ENCODE measurements around the gene MRPL49. TPM values are rescaled to one million over a fixed set of nuclear protein-coding genes. Genes with fewer than 3 reads are reported as not detected.

The MRPL49 gene
- total RNA-seq, 1 donor from 2014 or later, result 42.1 TPM

GRCh38 chr11:65104628-65105027, 17.5 kb upstream of the MRPL49 start:
- TF ChIP-seq, protein P1, sequence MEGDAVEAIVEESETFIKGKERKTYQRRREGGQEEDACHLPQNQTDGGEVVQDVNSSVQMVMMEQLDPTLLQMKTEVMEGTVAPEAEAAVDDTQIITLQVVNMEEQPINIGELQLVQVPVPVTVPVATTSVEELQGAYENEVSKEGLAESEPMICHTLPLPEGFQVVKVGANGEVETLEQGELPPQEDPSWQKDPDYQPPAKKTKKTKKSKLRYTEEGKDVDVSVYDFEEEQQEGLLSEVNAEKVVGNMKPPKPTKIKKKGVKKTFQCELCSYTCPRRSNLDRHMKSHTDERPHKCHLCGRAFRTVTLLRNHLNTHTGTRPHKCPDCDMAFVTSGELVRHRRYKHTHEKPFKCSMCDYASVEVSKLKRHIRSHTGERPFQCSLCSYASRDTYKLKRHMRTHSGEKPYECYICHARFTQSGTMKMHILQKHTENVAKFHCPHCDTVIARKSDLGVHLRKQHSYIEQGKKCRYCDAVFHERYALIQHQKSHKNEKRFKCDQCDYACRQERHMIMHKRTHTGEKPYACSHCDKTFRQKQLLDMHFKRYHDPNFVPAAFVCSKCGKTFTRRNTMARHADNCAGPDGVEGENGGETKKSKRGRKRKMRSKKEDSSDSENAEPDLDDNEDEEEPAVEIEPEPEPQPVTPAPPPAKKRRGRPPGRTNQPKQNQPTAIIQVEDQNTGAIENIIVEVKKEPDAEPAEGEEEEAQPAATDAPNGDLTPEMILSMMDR (IDR thresholded peaks at IDR 0.05; ENCODE audit: insufficient read depth, low read length, severe bottlenecking), result no peak
- H3K4me3 ChIP-seq (ENCODE audit: low read depth, low read length), result no peak overlapping the region
- FAIRE-seq, result no peak
- DNase-seq (ENCODE audit: low read depth), result no peak
- no peaks in the 10 kb centered on the region for H3K27me3 ChIP-seq (ENCODE audit: control insufficient read depth, insufficient read depth, low read length)
- peaks cover 6% of the 10 kb centered on the region for H3K36me3 ChIP-seq (ENCODE audit: control insufficient read depth, insufficient read depth, low read length)

GRCh38 chr11:65107078-65107477, 15.0 kb upstream of the MRPL49 start:
- no peak overlapping the region for H3K4me3 ChIP-seq (ENCODE audit: low read depth, low read length)
- TF ChIP-seq, protein P1 (IDR thresholded peaks at IDR 0.05; ENCODE audit: insufficient read depth, low read length, severe bottlenecking), result no peak
- FAIRE-seq (no peak), DNase-seq (ENCODE audit: low read depth) (no peak)
- no peaks in the 10 kb centered on the region for H3K27me3 ChIP-seq (ENCODE audit: control insufficient read depth, insufficient read depth, low read length)
- peaks cover 9% of the 10 kb centered on the region for H3K36me3 ChIP-seq (ENCODE audit: control insufficient read depth, insufficient read depth, low read length)

DNA sequence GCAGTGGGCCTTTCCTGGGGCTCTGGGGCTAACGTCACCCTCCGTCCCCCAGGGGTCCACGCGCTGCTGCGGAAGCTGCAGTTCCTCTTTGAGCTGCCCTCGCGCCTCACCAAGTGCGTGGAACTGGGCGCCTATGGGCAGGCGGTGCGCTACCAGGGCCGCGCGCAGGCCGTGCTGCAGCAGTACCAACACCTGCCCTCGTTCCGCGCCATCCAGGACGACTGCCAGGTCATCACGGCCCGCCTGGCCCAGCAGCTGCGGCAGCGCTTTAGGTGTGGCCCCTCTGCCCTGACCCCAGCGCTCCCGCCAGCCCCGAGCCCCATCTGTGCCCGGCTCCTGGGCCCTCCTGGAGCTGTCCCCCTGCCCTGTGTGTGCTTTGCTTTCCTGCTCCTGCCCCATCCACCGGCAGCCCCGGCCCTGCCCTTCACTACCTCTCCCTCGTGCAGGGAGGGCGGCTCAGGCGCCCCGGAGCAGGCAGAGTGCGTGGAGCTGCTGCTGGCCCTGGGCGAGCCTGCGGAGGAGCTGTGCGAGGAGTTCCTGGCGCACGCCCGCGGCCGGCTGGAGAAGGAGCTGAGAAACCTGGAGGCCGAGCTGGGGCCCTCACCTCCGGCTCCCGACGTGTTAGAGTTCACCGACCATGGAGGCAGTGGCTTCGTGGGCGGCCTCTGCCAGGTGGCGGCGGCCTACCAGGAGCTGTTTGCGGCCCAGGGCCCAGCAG, 14.2 kb upstream of the MRPL49 start:
- FAIRE-seq (no peak), DNase-seq (ENCODE audit: low read depth) (no peak)
- no peak overlapping the region for H3K4me3 ChIP-seq (ENCODE audit: low read depth, low read length)
- H3K36me3 ChIP-seq (ENCODE audit: control insufficient read depth, insufficient read depth, low read length), result peaks cover 9% of the 10 kb centered on the region
- TF ChIP-seq, protein P1 (IDR thresholded peaks at IDR 0.05; ENCODE audit: insufficient read depth, low read length, severe bottlenecking), result no peak
- H3K27me3 ChIP-seq (ENCODE audit: control insufficient read depth, insufficient read depth, low read length), result no peaks in the 10 kb centered on the region

DNA sequence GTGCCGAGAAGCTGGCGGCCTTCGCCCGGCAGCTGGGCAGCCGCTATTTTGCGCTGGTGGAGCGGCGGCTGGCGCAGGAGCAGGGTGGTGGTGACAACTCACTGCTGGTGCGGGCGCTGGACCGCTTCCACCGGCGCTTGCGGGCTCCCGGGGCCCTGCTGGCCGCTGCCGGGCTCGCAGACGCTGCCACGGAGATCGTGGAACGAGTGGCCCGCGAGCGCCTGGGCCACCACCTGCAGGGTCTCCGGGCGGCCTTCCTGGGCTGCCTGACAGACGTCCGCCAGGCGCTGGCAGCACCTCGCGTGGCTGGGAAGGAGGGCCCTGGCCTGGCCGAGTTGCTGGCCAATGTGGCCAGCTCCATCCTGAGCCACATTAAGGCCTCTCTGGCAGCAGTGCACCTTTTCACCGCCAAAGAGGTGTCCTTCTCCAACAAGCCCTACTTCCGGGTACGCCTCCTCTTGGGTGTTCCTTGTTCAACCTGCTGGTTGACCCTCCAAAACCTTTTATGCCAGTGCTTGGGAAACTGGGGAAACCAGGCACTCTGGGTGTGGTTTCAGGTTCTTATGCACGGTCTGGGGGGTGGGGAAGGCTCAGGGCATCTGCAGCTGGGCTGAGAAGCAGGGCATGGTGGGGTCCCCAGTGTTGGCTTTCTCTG, 13.5 kb upstream of the MRPL49 start:
- DNase-seq (ENCODE audit: low read depth) (no peak), FAIRE-seq (no peak)
- no peaks in the 10 kb centered on the region for H3K27me3 ChIP-seq (ENCODE audit: control insufficient read depth, insufficient read depth, low read length)

GRCh38 chr11:65109231-65110198, 12.6 kb upstream of the MRPL49 start:
- DNase-seq (ENCODE audit: low read depth), result no peak
- Histone ChIP-seq H3K27me3 (ENCODE audit: control insufficient read depth, insufficient read depth, low read length) (no peaks in the 10 kb centered on the region), H3K4me3 (ENCODE audit: low read depth, low read length) (no peak overlapping the region), H3K36me3 (ENCODE audit: control insufficient read depth, insufficient read depth, low read length) (peaks cover 9% of the 10 kb centered on the region)
- TF ChIP-seq, protein P1 (IDR thresholded peaks at IDR 0.05; ENCODE audit: insufficient read depth, low read length, severe bottlenecking), result no peak
- FAIRE-seq, result no peak

More for the DNA sequence above, 13.5 kb upstream of the MRPL49 start:
- H3K36me3 ChIP-seq (ENCODE audit: control insufficient read depth, insufficient read depth, low read length), result peaks cover 9% of the 10 kb centered on the region
- TF ChIP-seq, protein P1 (IDR thresholded peaks at IDR 0.05; ENCODE audit: insufficient read depth, low read length, severe bottlenecking), result no peak
- no peak overlapping the region for H3K4me3 ChIP-seq (ENCODE audit: low read depth, low read length)
